GM18517 (cell line): ENCODE measurements around the gene ACOX1.

Source experiments
- ATAC-seq: cut with Tn5 transposase; IDR thresholded peaks from one replicate; pipeline ENCODE4 v1.9.1; 2021; ENCODE audit warnings: mild to moderate bottlenecking, moderate library complexity; ENCODE audit not compliant: unreplicated experiment

ACOX1 gene

GRCh38 chr17:76008630-76009425 lies 29.9 kb upstream of the ACOX1 start:
- no peak for ATAC-seq

- ATAC-seq = no peak
Observed at GRCh38 chr17:76008208-76008607, 29.2 kb upstream of the ACOX1 start.

GRCh38 chr17:76007850-76008165 lies 28.8 kb upstream of the ACOX1 start:
- ATAC-seq = no peak

GRCh38 chr17:76007131-76007849 lies 28.3 kb upstream of the ACOX1 start:
- ATAC-seq = no peak

GRCh38 chr17:76005263-76006149 lies 26.5 kb upstream of the ACOX1 start:
- ATAC-seq = no peak

- no peak for ATAC-seq
Observed at GRCh38 chr17:76004750-76005262, 25.8 kb upstream of the ACOX1 start.

- ATAC-seq = no peak
Observed at GRCh38 chr17:76003915-76004314, 24.9 kb upstream of the ACOX1 start.

- no peak for ATAC-seq
Observed at GRCh38 chr17:76002100-76002499, 23.1 kb upstream of the ACOX1 start.

GRCh38 chr17:76000755-76001521 lies 22.0 kb upstream of the ACOX1 start, which contains the start of gene CDK3:
Gene CDK3 (plus strand): TSS chr17:76000855. CDS start chr17:76001426, 571 bp downstream.
- ATAC-seq = no peak

GRCh38 chr17:76000016-76000754 lies 21.2 kb upstream of the ACOX1 start:
- ATAC-seq = no peak

- ATAC-seq = no peak
Observed at GRCh38 chr17:75998327-75998795, 19.4 kb upstream of the ACOX1 start.

- ATAC-seq = no peak
Observed at GRCh38 chr17:75996665-75997590, 18.0 kb upstream of the ACOX1 start.

DNA sequence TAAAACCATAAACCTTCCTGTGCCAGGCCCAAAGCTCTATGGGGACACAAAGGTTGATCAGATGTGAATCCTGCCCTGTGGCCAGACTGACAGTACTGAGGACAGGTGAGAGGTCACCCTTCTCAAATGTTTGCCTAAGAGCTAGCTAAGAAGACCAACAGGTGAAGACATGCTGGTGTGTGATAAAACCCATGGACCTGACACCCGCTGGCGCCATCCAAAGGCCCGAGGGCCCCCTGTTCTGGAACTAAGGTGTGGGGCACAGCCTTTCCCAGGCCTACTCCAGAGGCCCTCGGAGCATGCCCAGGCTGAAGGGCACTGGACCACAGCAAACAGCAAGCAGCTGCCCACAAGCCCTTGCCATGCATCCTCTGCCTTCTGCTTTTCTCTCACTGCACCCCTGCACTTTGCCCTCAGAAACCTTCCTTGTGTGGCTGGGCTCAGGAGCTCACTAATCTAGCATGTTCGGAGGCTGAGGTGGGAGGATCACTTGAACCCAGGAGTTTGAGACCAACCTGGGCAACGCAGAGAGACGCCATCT lies 16.5 kb upstream of the ACOX1 start:
- ATAC-seq = no peak

DNA sequence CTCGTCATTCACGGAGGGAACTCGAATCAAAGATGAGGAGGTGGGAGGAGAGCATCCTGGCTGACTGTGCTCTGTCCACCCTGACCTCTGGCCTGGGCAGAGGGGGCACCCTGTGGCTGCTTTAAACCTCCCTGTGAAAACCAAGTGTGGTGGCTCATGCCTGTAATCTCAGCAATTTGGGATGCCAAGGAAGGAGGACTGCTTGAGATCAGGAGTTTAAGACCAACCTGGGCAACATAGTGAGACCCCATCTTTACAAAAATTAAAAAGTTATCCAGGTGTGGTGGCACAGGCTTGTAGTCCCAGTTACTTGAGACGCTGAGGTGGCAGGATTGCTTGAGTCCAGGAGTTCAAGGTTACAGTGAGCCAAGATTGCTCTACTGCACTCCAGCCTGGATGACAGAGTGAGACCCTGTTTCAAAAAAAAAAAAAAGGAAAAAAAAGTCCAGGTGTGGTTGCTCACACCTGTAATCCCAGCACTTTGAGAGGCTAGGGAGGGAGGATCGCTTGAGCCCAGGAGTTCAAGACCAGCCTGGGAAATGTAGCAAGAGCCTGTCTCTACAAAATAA lies 15.9 kb upstream of the ACOX1 start:
- no peak for ATAC-seq

GRCh38 chr17:75991396-75991795 lies 12.4 kb upstream of the ACOX1 start:
- ATAC-seq = no peak

- no peak for ATAC-seq
Observed at GRCh38 chr17:75987041-75987440, 8.1 kb upstream of the ACOX1 start.

GRCh38 chr17:75985986-75986385 lies 7.0 kb upstream of the ACOX1 start:
- ATAC-seq = no peak
